Lower lobe of right lung (tissue), 2 donors: ENCODE results near the gene ARL5A. TPM values are rescaled to one million over a fixed set of nuclear protein-coding genes. Genes with fewer than 3 reads are reported as not detected.

Experiments used
- ATAC-seq, 2 donors: fragments of 200-7000 bp; cut with Tn5 transposase; one replicate each; pipeline ENCODE4 v1.9.1; 2020 to 2022; ENCODE audit warnings: mild to moderate bottlenecking in 2 of 2, moderate library complexity in 2 of 2
- DNase-seq: peaks from one replicate; pipeline ENCODE4 v3.0.0-alpha.2; 2020
- H3K27ac ChIP-seq: fragments of 200-600 bp; one replicate; pipeline ENCODE4 v1.8.0; 2022
- H3K27me3 ChIP-seq: fragments of 200-600 bp; one replicate; pipeline ENCODE4 v1.8.0; 2022; ENCODE audit warnings: low read depth
- H3K36me3 ChIP-seq: fragments of 200-600 bp; one replicate; pipeline ENCODE4 v1.8.0; 2022; ENCODE audit warnings: mild to moderate bottlenecking
- H3K4me1 ChIP-seq: fragments of 200-600 bp; one replicate; pipeline ENCODE4 v1.8.0; 2022
- H3K4me3 ChIP-seq: fragments of 200-600 bp; one replicate; pipeline ENCODE4 v1.8.0; 2022; ENCODE audit warnings: mild to moderate bottlenecking
- H3K9me3 ChIP-seq: fragments of 200-600 bp; one replicate; pipeline ENCODE4 v1.8.0; 2022
- CTCF ChIP-seq: fragments of 200-600 bp; IDR thresholded peaks from one replicate; pipeline ENCODE4 v1.8.0; 2022; ENCODE audit warnings: antibody characterized with exemption, mild to moderate bottlenecking
- intact Hi-C: fragments of 100-400 bp; cut with DNase I; formaldehyde crosslinking; loops from one replicate; pipeline ENCODE4 v1.11.0; 2022
- total RNA-seq: library from RNA; stranded (reverse); fragmentation: NEBNext Ultra II Directional; extraction: Animal tissue kit (Norgen Biotek cat#: 25700); gene quantifications from one replicate; pipeline ENCODE4 v1.2.1, GENCODE V29; 2021
- donor health status: DM: no; HTN: yes; CAD: no; lungs with severe emphysema.

ARL5A gene
- total RNA-seq, 1 donor from 2014 or later = 52.3 TPM

GRCh38 chr2:151837926-151838325 is 9.7 kb upstream of the ARL5A start:
- Histone ChIP-seq H3K4me3 (no peak overlapping the region), H3K36me3 (no peaks in the 10 kb centered on the region), H3K9me3 (no peaks in the 10 kb centered on the region), H3K4me1 (peaks cover 8% of the 10 kb centered on the region), H3K27me3 (no peaks in the 10 kb centered on the region), H3K27ac (no peak overlapping the region)
- DNase-seq = no peak
- TF ChIP-seq CTCF = no peak
- intact Hi-C loops = no loop called here
- ATAC-seq = no peak

GRCh38 chr2:151833984-151834383 is 5.8 kb upstream of the ARL5A start:
- Histone ChIP-seq H3K27me3 (no peaks in the 10 kb centered on the region), H3K27ac (no peak overlapping the region), H3K4me3 (no peak overlapping the region), H3K4me1 (peaks cover under 1% of the 10 kb centered on the region), H3K36me3 (no peaks in the 10 kb centered on the region), H3K9me3 (no peaks in the 10 kb centered on the region)
- no peak for TF ChIP-seq CTCF
- ATAC-seq = no peak
- DNase-seq = no peak
- intact Hi-C loops = no loop called here

- TF ChIP-seq CTCF = no peak
- ATAC-seq = no peak
- H3K9me3 ChIP-seq = no peaks in the 10 kb centered on the region
- intact Hi-C loops = no loop called here
- no peaks in the 10 kb centered on the region for H3K27me3 ChIP-seq
- peaks cover 17% of the 10 kb centered on the region for H3K4me1 ChIP-seq
- H3K27ac ChIP-seq = no peak overlapping the region
- no peak overlapping the region for H3K4me3 ChIP-seq
- H3K36me3 ChIP-seq = no peaks in the 10 kb centered on the region
- no peak for DNase-seq
Measured at GRCh38 chr2:151830961-151831360, 2.7 kb upstream of the ARL5A start.

GRCh38 chr2:151828890-151829324 is 686 bp upstream of the ARL5A start:
- H3K36me3 ChIP-seq = no peaks in the 10 kb centered on the region
- intact Hi-C loops = no loop called here
- no peak for TF ChIP-seq CTCF
- ATAC-seq (no peak), DNase-seq (no peak)
- H3K9me3 ChIP-seq = no peaks in the 10 kb centered on the region
- H3K27ac ChIP-seq = peak overlapping the region; percentile 85
- peak overlapping the region; percentile 89 for H3K4me3 ChIP-seq
- no peaks in the 10 kb centered on the region for H3K27me3 ChIP-seq
- peaks cover 37% of the 10 kb centered on the region for H3K4me1 ChIP-seq

- intact Hi-C loops = no loop called here
- H3K9me3 ChIP-seq = no peaks in the 10 kb centered on the region
- peak; percentile 55 to 56 for ATAC-seq
- peak overlapping the region; percentile 85 for H3K27ac ChIP-seq
- no peak for TF ChIP-seq CTCF
- peak overlapping the region; percentile 89 for H3K4me3 ChIP-seq
- H3K4me1 ChIP-seq = peaks cover 43% of the 10 kb centered on the region
- no peaks in the 10 kb centered on the region for H3K27me3 ChIP-seq
- H3K36me3 ChIP-seq = no peaks in the 10 kb centered on the region
- DNase-seq = no peak
Measured at GRCh38 chr2:151827564-151828142, 568 bp downstream of the ARL5A start.
